NCI-H460 (cell line): Measurements from ENCODE around the gene CSF1. TPM values are rescaled to one million over a fixed set of nuclear protein-coding genes. Genes with fewer than 3 reads are reported as not detected.

Experiments
- DNase-seq: peaks from one replicate; pipeline ENCODE4 v3.0.0-alpha.2; 2016; ENCODE audit warnings: low read depth; ENCODE audit errors: extremely low read depth
- total RNA-seq: library from RNA; depleted of rRNA; stranded (reverse); fragments of >200 nt; shearing (Covaris generic); gene quantifications from 2 replicates; pipeline ENCODE4 v1.2.3, GENCODE V29; 2014

CSF1 gene
- total RNA-seq, 1 experiment from 2014 or later = 7.7 TPM

DNA sequence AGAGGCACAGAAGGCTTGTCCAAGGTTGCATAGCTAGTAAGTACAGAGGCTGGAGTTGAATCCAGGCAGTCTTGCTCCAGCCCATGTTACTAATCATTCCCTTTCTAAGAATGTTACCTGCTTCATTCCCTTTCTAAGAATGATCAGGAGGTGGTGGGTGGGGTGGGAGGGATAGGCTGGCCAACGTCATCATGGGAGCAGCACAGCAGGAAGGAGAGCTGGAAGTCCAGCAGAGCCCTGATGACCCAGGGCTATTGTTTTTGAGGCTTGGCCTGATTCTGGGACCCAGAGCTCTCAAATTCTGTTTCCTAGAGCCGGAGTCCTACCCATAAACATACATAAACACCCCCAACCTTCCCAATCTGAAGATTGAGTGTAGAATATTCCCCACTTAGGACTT, 11.8 kb upstream of the CSF1 start:
- no peak for DNase-seq

DNA sequence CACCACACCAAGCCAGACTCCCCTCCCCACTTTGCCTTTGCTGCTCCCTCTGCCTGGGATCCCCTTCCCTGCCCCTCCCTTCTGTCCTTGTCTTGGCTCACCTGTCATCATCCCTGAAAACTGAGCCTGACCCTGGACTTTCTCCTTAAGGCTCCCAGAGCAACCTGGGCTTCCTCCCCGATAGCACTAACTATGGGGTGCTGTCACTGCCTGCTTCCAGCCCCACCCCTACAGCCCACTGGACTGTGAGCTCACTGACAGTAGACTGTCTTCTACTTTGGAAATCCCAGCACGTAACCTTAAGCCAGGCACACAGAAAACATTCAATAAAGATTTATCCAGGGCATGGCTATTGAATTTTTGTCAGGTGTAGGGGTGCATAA, 9.5 kb upstream of the CSF1 start:
- DNase-seq = no peak

DNA sequence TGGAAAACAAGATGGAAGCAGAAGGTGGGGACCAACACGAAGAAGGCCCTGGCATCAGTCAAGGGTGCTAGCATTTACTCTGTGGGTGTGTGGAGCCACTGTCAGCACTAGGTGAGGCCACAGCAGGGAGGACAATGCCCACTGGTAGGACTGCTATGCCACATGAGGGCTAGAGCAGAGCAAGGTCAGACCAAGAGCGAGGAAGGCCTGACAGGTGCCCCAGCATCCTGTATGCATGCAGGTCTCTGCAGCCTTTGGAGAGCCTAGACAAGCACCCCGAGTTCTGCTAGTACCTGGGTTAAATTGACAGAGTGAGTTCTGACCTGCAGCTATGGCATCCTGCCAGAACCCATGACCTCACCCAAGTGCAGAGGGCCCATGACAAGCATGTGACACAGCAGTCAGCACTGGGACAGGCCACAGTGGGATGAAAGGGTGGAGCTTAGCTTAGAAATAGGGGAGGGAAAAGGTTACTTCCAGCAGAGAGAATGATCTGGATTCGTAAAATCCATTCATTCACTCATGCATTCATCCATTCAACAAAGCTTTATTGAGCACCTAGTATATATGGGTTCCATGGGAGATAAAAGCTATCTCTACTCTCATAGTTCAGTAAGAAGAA, 9.0 kb upstream of the CSF1 start:
- DNase-seq = no peak

DNA sequence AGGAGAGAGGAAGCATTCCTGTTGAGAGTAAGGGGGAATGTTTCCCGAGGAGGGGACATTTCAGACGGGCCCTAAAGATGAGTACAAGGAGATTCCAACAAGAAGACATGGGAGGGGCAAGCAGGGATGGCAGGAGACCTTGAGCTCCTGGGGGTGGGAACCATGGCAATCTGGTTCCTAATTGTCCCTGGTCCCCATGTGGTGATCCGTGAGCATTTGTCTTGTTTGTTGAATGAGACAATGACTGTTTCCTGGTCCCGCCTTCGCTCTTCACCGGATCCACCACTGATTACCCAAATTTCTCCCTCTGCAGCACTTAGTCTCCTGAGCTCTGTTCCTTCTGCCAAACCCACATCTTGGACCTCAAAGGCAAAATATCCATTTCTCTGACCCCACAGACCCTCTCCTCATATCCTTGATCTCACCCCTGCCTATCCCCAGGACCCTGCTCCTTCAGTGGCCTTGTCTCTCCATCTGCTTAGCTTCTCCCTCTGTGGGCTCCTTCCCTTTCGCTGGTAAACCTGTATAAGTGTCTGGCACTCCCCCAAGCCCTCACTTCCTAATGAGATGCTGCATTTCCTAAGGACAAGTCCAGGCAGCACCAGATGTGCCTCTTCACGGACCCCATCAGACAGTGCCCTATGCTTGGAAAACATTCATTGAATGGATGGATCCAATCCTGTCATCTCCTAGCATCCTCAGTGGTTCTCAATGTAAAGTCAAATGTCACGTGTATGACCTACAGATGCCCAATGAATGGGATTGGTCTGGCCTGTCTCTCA, 8.3 kb upstream of the CSF1 start:
- DNase-seq = no peak

DNA sequence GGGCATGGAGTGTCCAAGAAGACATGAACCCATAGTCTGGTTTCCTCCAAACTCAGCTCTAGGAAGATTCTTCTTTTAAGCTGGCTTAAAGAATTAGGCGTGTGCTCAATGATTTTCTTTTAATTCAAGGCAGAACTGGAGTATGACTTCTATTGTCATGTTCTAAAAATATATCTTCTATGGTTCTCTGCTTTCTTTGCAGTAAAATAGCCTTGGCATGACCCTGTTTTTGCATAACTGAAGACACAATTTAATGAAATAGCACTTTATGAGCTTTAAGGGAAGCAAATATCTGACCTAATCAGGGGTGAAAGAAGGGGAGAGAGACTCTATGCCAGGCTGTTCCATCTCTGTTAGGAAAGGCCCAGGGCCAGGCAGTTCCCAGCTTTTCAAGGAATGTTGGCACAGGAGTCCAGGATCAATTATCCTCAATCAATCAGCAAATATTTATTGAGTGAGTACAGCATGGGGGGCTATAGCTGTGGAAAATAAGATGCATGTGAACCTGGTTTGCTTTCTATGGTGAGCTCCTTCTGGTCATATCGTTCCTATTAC, 7.2 kb upstream of the CSF1 start:
- DNase-seq = no peak

DNA sequence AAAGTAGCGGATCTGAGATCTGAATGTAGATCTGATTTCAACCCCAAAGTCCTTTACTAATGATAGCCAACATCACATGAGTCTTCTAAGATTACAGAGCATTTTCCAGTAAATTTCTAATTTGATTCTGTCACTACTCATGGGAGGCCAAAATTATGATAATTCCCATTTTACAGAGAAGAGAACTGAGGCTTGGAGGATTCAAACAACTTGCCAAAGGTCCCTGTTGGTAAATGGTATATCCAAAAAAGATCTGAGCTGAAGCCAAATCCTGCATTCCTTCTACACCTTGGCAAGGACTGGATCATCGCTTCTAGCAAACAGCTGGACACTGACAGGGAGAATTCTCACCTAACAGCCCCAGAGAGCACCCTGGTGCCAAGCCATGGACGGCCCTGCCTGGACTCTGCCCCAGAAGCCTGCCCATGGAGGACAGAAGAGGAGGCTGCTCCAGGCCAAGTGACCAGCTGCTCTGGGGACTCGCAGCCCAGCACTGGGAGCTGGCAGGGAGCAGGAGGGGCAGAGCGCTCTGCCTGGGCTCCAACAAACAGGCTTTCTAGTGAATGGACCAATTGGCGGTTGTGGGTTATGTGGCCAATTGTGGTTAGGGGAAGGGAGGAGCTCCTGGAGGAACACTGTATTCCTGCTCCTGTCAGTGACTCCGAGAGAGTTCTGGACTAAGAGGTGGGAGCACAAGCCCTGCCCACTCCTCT, 6.4 kb upstream of the CSF1 start:
- DNase-seq = no peak

DNA sequence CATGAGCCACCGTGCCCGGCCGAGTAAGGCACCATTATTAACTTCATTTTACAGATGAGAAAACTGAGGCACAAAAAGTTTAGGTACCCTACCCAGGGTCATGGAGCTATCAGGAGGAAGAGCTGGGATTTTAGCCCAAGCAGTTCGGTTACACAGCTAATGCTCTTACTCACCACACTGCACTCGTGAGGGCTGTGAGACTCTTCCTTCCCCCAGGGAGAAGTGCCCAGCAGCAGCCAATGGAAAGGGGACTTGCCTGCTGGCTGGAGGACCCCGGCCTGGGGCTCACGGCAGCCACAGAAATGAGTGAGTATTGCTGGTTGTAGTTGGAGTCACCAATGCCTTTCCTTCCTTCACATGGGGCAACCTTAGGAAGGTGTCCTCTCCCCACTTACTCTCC, 5.2 kb upstream of the CSF1 start:
- DNase-seq = no peak

DNA sequence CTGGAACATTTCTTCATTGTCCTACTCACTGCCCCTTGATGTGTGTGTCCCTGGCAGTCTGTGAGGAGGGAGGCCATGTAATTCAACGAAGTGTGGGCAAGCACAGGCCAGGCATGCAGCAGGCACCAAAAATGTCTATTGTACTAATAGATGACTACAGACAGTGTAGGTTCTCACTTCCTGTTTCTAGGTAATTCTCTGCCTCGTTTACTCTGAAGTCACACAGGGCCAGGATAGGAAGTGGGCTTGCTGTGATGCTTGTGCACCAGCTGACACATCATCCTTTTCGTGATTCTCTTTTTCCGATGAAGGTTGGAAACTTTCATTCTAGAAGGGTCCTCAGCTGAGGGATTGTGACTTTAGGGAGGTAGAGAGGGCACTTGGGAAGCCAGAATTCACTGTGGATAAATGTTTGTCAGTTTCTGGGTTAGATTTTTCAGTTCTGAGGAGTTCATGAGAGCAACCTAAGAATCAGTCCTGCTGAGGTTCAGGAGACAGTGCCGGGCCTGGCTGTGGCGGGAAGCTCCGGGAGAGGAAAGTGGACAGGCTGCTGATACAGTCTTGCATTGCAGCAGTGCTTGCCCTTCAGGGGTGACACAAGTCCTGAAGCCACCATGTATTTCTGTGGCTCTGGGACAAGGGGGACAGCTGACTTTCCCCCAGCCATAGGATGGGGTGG, 4.3 kb upstream of the CSF1 start:
- no peak for DNase-seq

DNA sequence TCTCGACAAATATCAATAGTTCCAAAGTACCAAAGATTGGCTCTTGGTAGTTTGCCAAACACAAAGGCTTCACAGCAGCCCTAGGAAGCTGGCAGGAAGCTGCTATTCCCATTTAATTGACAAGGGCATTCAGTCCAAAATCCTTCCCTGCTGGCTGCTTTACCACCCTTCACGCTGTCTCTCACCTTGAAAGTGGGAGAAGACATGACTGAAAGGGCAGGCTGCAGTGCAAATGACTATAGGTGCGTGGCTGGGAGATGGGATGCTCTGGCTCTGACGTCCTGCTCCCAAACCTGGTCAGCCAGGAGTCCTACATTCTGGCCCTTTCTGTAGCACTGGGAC, 3.8 kb upstream of the CSF1 start:
- no peak for DNase-seq

DNA sequence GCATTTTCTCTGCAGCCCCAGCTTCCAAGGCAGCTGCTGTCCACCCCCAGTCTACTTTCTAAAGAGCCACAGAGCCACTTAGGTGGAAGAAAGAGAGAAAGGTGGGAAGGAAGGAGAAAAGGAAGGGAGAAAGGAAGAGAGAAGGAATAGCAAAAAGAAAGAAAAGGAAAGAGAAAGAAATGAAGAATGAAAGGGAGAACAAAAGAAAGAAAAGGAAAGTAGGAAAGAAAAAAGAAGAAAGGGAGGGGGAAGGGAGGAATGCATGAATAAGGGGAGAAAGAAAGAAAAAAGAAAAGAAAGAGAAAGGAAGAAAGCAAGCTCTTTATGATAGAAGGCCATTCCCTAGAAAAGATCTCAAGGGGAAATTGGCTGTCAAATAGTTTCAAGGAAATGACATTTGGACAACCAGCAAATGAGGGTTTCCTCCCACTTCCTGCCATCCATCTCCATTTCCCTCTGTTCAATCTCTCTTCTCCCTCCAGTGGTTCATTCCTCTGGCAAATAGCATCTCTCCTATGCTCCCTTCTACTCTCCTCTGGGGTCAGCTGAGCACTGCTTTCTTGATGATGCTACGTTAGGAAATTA, 3.4 kb upstream of the CSF1 start:
- DNase-seq = no peak

DNA sequence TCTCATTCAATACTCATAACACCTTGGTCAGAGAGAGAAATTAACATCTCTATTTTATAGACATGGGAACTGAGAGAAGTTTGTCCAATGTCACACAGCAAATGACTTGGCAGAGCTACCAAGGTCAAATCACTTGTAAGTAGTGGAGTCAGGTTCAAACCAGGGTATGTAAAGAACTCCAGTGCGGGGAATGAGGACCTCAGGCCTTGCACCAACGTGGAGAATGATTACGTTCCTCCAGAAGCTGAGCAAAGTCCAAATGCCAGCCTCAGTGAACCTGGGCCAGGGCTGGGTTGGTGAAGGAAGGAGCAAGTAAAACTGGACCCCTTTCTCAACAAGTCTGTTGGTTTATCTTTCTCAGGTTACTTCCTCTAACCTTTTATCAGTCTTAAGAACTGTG, 1.8 kb upstream of the CSF1 start:
- DNase-seq = no peak

DNA sequence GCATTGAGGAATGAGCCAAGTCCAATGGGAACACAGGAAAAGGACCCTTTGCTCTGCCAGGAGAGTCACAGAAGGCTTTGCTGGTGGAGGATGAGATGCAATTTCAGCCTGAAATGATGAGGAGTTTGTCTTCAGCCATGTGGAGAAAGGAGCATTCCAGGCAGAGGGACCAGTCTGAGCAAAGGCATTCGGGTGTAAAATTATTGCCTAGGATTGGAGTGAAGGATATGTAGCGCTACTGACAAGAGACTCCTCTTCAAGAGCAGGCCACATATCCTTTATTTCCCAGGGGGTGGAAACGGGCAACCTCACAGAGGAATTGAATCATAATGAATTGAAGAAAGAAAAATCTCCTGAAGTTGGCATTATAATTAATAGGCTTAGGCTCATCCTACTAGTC, 1.1 kb upstream of the CSF1 start:
- DNase-seq = no peak

DNA sequence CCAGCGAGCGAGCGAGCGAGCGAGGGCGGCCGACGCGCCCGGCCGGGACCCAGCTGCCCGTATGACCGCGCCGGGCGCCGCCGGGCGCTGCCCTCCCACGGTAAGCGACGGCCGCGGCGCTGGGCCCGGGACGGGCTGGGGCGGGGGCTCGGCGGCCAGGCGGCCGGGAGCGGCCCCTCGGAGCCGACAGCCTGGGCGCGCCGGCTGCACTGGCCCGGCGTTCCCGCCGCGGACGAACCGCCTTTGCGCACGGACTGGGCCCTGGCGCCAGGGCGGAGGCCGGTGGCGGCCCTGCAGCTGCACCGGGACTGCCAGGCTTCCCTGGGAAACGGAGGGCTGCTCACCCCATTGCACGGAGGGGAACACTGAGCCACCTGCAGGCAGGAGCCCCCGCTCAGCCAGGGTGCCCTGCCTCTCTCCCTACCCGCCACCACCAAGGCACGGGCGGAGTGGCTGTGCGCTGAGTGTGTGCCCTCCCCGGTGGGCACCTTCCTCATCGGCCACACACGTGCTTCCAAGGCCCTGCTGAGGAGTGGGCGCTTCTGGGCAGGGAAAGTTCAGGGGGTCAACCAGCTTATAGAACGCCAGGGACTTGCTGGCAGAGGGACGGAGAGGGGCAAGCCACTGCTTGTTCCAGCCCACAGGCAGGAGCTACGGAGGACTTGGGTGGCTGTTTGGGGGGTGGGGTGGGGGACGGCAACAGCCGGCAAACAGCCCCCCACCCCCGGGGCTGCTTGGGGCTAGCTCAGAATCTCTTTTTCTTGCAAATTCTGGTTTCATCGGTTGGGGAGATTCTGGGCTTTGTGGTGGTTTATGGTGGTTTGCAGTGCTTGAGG, 532 bp downstream of the CSF1 start:
- no peak for DNase-seq

DNA sequence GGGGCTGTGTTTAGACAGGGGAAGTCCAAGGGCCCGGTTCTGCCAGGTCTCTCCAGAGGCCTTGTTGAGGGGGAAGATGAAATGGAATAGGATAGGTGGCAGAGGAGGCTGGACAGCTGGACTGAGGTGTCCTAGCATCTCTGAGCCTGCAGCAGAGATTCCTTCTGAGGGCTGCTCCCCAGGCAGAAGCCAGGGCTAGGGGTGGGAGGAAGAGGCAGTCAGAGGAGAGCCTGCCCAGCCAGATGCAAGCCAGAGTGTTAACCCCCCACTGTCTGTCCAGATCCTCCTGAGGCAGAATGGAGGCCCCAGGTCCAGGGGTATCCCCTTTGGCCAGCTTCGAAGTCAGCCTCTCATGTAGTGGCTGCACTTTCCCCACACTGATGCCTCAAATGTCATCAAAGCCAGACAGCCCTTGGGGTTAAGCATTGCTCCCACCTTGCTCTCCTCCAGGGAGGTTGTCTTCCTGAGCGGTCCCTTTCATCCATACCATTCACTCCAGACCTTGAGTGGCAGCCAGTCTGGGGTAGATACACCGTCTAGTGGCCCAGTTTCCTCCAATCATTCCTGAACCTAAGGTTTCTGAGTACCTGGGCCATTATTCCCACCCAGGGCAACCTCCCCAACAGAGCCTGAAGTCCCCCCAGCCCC, 1.7 kb downstream of the CSF1 start:
- DNase-seq = no peak

DNA sequence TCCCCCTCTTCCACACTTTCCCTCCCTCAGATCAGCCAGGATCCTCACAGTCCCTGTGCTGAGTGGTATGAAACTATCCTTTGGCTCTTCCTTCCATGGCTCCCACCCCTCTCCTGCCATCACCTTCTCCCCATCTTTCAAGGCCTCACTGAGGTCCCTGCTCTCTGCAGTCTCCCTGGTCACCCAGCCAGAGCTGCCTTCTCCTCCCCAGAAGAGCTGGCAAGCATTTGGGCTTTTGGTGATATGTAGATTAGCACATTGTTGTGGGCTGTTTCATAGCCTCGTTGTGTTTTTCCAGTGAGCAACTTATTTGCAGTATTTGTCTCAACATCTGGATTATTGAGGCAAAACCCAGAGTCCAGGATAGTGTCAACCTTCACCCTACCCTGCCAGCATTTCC, 2.2 kb downstream of the CSF1 start:
- no peak for DNase-seq

DNA sequence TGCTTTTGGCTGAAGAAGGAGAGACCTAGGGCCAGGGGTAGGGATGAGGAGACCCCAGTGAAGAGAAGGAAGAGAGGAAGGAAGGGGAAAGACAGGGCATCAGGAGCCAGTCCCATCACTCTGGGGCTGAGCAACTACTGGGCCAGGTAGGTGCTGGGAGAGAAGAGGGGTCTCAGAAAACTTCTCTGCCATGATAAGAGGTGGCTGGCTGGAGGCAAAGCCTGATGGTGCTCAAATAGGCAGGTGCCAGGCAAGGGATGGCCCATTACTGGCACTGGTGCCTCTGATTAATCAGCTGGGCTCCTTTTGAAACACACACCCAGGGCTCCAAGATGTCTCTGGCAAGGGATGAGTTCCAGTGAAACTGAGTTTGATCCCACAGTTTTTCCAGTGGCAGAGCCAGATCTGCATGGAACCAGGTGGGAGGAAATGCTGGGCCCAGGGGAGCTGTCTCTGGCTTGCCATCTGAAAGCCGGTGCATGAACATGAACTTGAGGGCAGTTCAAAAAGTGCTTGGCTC, 2.8 kb downstream of the CSF1 start:
- DNase-seq = no peak

DNA sequence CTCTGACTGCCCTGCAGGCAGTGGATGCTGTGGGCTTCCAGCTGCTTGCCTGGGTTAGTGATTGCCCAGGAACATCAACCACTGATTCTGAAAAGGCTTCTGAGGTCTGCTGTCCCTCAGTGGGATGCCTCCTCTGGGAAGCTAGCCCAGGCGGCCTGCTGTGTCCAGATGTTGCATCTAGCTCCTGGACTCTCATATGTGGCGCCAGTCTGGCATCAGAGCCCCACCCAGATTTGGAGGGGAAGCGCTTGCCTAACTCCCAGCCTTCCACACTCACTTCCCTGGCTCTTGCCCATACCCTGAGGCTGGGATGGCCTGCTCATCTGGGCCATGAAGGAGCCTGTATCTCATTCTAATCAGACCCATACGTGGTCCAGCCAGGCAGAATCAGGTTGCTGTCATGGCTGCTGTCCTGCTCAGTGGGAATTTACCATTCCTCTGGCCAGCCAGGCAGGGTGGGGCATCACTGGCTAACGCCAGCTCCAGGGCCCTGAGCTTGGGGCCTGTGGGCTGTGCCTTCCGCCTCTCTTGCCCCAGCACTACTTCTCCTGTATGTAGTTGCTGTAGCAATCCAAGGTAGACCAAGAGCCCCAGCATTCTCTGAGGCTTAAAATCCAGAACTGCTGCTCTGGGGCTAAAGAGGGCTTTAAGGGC, 4.1 kb downstream of the CSF1 start:
- no peak for DNase-seq

DNA sequence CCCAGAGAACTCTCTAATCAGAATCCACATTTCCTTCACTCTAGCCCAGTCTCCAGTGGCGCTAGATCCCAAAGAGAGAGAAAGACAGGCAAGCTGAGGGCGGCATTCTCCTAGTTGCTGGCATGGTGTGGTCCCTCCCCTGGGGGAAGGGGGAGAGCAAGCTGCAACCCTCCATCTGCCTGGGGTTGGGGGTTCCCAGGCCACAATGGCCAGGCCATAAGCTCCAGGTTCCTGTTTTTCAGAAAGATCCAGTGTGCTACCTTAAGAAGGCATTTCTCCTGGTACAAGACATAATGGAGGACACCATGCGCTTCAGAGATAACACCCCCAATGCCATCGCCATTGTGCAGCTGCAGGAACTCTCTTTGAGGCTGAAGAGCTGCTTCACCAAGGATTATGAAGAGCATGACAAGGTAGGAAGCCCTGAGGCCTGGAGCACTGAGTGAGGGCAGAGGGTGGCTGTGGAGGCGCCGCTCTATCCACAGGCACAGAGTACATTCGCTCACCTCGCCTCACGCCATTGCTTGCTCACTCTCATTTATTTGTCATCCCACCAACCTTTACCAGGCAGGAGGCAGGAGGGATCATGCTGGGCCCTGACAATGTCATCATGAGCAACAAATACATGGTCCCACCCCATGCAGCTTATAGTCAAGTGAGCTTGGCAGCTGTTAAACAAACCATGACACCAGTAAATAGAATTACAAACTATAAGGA, 6.6 kb downstream of the CSF1 start:
- no peak for DNase-seq
